Kidney (tissue), 14 donors: ENCODE measurements around the gene LAMTOR5. TPM values are rescaled to one million over a fixed set of nuclear protein-coding genes. Genes with fewer than 3 reads are reported as not detected.
"Not testable (repeated sequence)": the region's sequence is repeated elsewhere in the genome, so short reads cannot be mapped to it uniquely, and the experiment has no call there.

ENCODE experiments used
- DNase-seq, 5 donors: peaks; one replicate each; pipeline ENCODE4 v3.0.0-alpha.2; 2013 to 2020
- FAIRE-seq: peaks from 2 replicates; lab custom pipeline; 2012; peaks lifted over from hg19 to GRCh38; lab: Jason Lieb, UNC
- H3K27ac ChIP-seq, 2 donors: one replicate each; pipeline ENCODE4 v1.7.0; 2013; ENCODE audit warnings: low read depth in 2 of 2, low read length in 2 of 2, inconsistent platforms in 1 of 2
- H3K27me3 ChIP-seq: one replicate; pipeline ENCODE4 v1.7.1; 2013; ENCODE audit warnings: low read length, inconsistent platforms; ENCODE audit not compliant: control insufficient read depth, insufficient read depth
- H3K36me3 ChIP-seq, 3 donors: one replicate each; pipeline versions ENCODE4 v1.7.0 to v1.7.1; 2013; ENCODE audit warnings: low read length in 3 of 3, control low read depth in 1 of 3, inconsistent platforms in 1 of 3; ENCODE audit not compliant: insufficient read depth in 3 of 3, control insufficient read depth in 2 of 3
- H3K4me1 ChIP-seq, 3 donors: one replicate each; pipeline versions ENCODE4 v1.7.0 to v1.7.1; 2013; ENCODE audit warnings: low read length in 3 of 3, inconsistent platforms in 1 of 3, low read depth in 1 of 3; ENCODE audit not compliant: control insufficient read depth in 2 of 3, insufficient read depth in 2 of 3
- H3K4me3 ChIP-seq, 3 donors: one replicate each; pipeline versions ENCODE4 v1.7.0 to v1.8.1; 2013; ENCODE audit warnings: low read length in 3 of 3, control low read depth in 1 of 3, inconsistent platforms in 1 of 3
- H3K9ac ChIP-seq, 3 donors: one replicate each; pipeline versions ENCODE4 v1.7.0 to v1.7.1; 2013; ENCODE audit warnings: low read length in 3 of 3, control low read depth in 1 of 3, inconsistent platforms in 1 of 3
- H3K9me3 ChIP-seq, 3 donors: one replicate each; pipeline versions ENCODE4 v1.7.0 to v1.7.1; 2013; ENCODE audit warnings: low read length in 3 of 3, control low read depth in 1 of 3, inconsistent platforms in 1 of 3; ENCODE audit not compliant: control insufficient read depth in 2 of 3, insufficient read depth in 1 of 3
- CTCF ChIP-seq: IDR thresholded peaks from 3 replicates; pipeline ENCODE4 v1.5.1; 2012; ENCODE audit warnings: mild to moderate bottlenecking, moderate library complexity, borderline replicate concordance; ENCODE audit not compliant: insufficient read depth; ENCODE audit errors: extremely low read depth
- intact Hi-C: fragments of 100-400 bp; cut with DNase I; formaldehyde crosslinking; loops from one replicate; pipeline ENCODE4 v1.11.1; 2022
- polyA plus RNA-seq: library from polyadenylated mRNA; stranded (reverse); fragments of 350-450 nt; fragmentation: Illumina TruSeq; extraction: RNeasy Lipid Tissue Mini Kit (QIAGEN cat#74804); gene quantifications from one replicate; pipeline ENCODE4 v1.2.3, GENCODE V29; 2014; ENCODE audit warnings: low read depth, low replicate concordance; ENCODE audit not compliant: insufficient read depth
- total RNA-seq: library from RNA; stranded (reverse); fragmentation: NEBNext Ultra II Directional; extraction: Animal tissue kit (Norgen Biotek cat#: 25700); gene quantifications from one replicate; pipeline ENCODE4 v1.2.1, GENCODE V29; 2021
- donor health status: control.
- donor health status: control.
- donor health status: control.
- donor health status: control.
- donor health status: control.
- donor health status: DM: yes; HTN: yes; CAD: no.
- donor health status: Normal renal cell carcinoma (clear cell type).

LAMTOR5 gene
- total and polyA plus RNA-seq, 2 donors from 2014 or later, result 183 to 600 TPM

GRCh38 chr1:110409316-110409715 is 1.8 kb upstream of the LAMTOR5 start:
- no peak for TF ChIP-seq CTCF
- H3K9me3 ChIP-seq, result no peaks in the 10 kb centered on the region
- no peak overlapping the region for H3K9ac ChIP-seq
- H3K4me1 ChIP-seq, result peaks cover 0 to 6% (median 2%) of the 10 kb centered on the region in 3 donors
- no peak overlapping the region for H3K4me3 ChIP-seq
- DNase-seq (no peak), FAIRE-seq (no peak)
- H3K36me3 ChIP-seq, result peaks cover 0 to 2% (median 0%) of the 10 kb centered on the region in 3 donors
- intact Hi-C loops, result no loop called here
- no peak overlapping the region for H3K27ac ChIP-seq
- H3K27me3 ChIP-seq, result no peaks in the 10 kb centered on the region

- H3K27me3 ChIP-seq, result no peaks in the 10 kb centered on the region
- FAIRE-seq (no peak), DNase-seq (peak in 1 of 5 donors; percentile 41)
- intact Hi-C loops, result no loop called here
- H3K9me3 ChIP-seq, result no peaks in the 10 kb centered on the region
- H3K27ac ChIP-seq, result peak overlapping the region in 1 of 2 donors; percentile 23
- TF ChIP-seq CTCF, result no peak
- peaks cover 0 to 6% (median 2%) of the 10 kb centered on the region in 3 donors for H3K4me1 ChIP-seq
- H3K36me3 ChIP-seq, result peaks cover 2 to 4% (median 4%) of the 10 kb centered on the region in 3 donors
- peak overlapping the region in 2 of 3 donors; percentile 94 to 99 for H3K4me3 ChIP-seq
- peak overlapping the region in 2 of 3 donors; percentile 93 to 100 for H3K9ac ChIP-seq
Observed at GRCh38 chr1:110408488-110408887, 994 bp upstream of the LAMTOR5 start.

GRCh38 chr1:110406407-110406806 is 1.1 kb downstream of the LAMTOR5 start:
- FAIRE-seq, intact Hi-C loops, H3K4me1 ChIP-seq, DNase-seq, H3K27me3 ChIP-seq, H3K9me3 ChIP-seq: not testable (repeated sequence)
- Histone ChIP-seq H3K36me3 (peaks cover 7 to 22% (median 14%) of the 10 kb centered on the region in 3 donors), H3K27ac (peak overlapping the region; percentile 6 to 98), H3K9ac (peak overlapping the region in 2 of 3 donors; percentile 29 to 93), H3K4me3 (peak overlapping the region; percentile 94 to 99 (median 94))

- intact Hi-C loops, result no loop called here
- H3K4me1 ChIP-seq, result peaks cover 0 to 6% (median 2%) of the 10 kb centered on the region in 3 donors
- DNase-seq (no peak), FAIRE-seq (no peak)
- peak overlapping the region in 1 of 2 donors; percentile 53 for H3K27ac ChIP-seq
- no peak overlapping the region for H3K9ac ChIP-seq
- peak overlapping the region in 2 of 3 donors; percentile 43 to 52 for H3K4me3 ChIP-seq
- H3K36me3 ChIP-seq, result peaks cover 10 to 30% (median 18%) of the 10 kb centered on the region in 3 donors
- H3K9me3 ChIP-seq, result no peaks in the 10 kb centered on the region
- TF ChIP-seq CTCF, result no peak
- H3K27me3 ChIP-seq, result no peaks in the 10 kb centered on the region
Observed at GRCh38 chr1:110404401-110404800, 3.1 kb downstream of the LAMTOR5 start.
